ENCODE results near the gene SEMA4B. TPM values are rescaled to one million over a fixed set of nuclear protein-coding genes. Genes with fewer than 3 reads are reported as not detected.

Gene SEMA4B
- total and polyA plus RNA-seq, 10 donors = 16.4 to 90.0 (median 74.0) TPM

- peaks cover 31 to 65% (median 49%) of the 10 kb centered on the region in 6 donors for H3K4me1 ChIP-seq
- no peak for DNase-seq
- H3K4me3 ChIP-seq = no peak overlapping the region
- WGBS, 5 donors = 93 to 97% (median 96%) methylated on average over 14 to 15 of the region's 15 CpGs
- TF ChIP-seq CTCF (IDR thresholded peaks at IDR 0.05 in 8 of 11, conservative IDR thresholded peaks at IDR 0.05 in 3 of 11) (no peak), POLR2AphosphoS5 (IDR thresholded peaks at IDR 0.05) (peak in 2 of 3 donors; percentile 32 to 68), POLR2A (IDR thresholded peaks at IDR 0.05) (no peak)
- H3K36me3 ChIP-seq = peaks cover 9 to 79% (median 67%) of the 10 kb centered on the region in 6 donors
- H3K27ac ChIP-seq = peak overlapping the region in 4 of 8 donors; percentile 0 to 93 (median 24)
- intact Hi-C loops (cut with DNase I; ENCODE audit: low total_unique reads) = no loop called here
- H3K9me3 ChIP-seq = no peaks in the 10 kb centered on the region
- H3K27me3 ChIP-seq (replicated peaks in 1 of 7) = no peaks in the 10 kb centered on the region
Measured at GRCh38 chr15:90228960-90229359, 27.8 kb downstream of the SEMA4B start.

- no peaks in the 10 kb centered on the region for H3K9me3 ChIP-seq
- TF ChIP-seq POLR2AphosphoS5 (IDR thresholded peaks at IDR 0.05) (peak; percentile 56 to 81 (median 66)), CTCF (IDR thresholded peaks at IDR 0.05 in 8 of 11, conservative IDR thresholded peaks at IDR 0.05 in 3 of 11) (no peak)
- intact Hi-C loops (cut with DNase I; ENCODE audit: low total_unique reads) = no loop called here
- H3K36me3 ChIP-seq = peaks cover 9 to 68% (median 56%) of the 10 kb centered on the region in 6 donors
- peak overlapping the region in 1 of 8 donors; percentile 99 for H3K4me3 ChIP-seq
- no peaks in the 10 kb centered on the region for H3K27me3 ChIP-seq (replicated peaks in 1 of 7)
- H3K4me1 ChIP-seq = peaks cover 32 to 63% (median 52%) of the 10 kb centered on the region in 6 donors
- WGBS, 5 donors = 61 to 85% (median 74%) methylated on average over 7 to 12 of the region's 12 CpGs
- H3K27ac ChIP-seq = peak overlapping the region; percentile 74 to 99 (median 94)
- DNase-seq = no peak
Measured at GRCh38 chr15:90230071-90230494, 29.0 kb downstream of the SEMA4B start.

DNA sequence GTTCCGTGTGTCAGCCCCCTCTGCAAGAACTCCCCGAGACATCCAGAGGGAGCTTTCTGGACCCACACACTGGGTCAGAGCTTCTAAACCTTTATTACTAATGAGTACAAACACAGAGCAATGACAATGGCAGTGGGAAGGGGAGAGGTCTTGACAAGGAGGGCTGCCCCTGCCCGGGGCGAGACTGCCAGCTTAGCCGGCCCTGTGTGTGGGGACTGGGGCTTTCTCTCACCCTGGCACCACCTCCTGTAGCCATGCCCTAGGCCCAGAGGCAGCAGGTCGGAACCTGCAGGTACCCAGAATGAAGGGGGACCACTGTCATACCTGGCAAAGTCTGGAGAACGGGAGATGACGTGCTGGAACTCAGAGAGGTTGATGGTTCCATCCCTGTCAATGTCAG is 29.5 kb downstream of the SEMA4B start:
- WGBS, 5 donors = 78 to 90% (median 83%) methylated on average over 8 of the region's 8 CpGs
- Histone ChIP-seq H3K4me1 (peaks cover 32 to 65% (median 52%) of the 10 kb centered on the region in 6 donors), H3K27ac (peak overlapping the region; percentile 74 to 99 (median 94)), H3K36me3 (peaks cover 7 to 64% (median 51%) of the 10 kb centered on the region in 6 donors), H3K27me3 (replicated peaks in 1 of 7) (no peaks in the 10 kb centered on the region), H3K4me3 (peak overlapping the region in 1 of 8 donors; percentile 99), H3K9me3 (no peaks in the 10 kb centered on the region)
- no peak for TF ChIP-seq POLR2AphosphoS5 (IDR thresholded peaks at IDR 0.05)
- TF ChIP-seq CTCF (IDR thresholded peaks at IDR 0.05 in 8 of 11, conservative IDR thresholded peaks at IDR 0.05 in 3 of 11) = no peak
- TF ChIP-seq POLR2A (IDR thresholded peaks at IDR 0.05) = no peak
- DNase-seq = peak; percentile 83
- intact Hi-C loops (cut with DNase I; ENCODE audit: low total_unique reads) = no loop called here

DNA sequence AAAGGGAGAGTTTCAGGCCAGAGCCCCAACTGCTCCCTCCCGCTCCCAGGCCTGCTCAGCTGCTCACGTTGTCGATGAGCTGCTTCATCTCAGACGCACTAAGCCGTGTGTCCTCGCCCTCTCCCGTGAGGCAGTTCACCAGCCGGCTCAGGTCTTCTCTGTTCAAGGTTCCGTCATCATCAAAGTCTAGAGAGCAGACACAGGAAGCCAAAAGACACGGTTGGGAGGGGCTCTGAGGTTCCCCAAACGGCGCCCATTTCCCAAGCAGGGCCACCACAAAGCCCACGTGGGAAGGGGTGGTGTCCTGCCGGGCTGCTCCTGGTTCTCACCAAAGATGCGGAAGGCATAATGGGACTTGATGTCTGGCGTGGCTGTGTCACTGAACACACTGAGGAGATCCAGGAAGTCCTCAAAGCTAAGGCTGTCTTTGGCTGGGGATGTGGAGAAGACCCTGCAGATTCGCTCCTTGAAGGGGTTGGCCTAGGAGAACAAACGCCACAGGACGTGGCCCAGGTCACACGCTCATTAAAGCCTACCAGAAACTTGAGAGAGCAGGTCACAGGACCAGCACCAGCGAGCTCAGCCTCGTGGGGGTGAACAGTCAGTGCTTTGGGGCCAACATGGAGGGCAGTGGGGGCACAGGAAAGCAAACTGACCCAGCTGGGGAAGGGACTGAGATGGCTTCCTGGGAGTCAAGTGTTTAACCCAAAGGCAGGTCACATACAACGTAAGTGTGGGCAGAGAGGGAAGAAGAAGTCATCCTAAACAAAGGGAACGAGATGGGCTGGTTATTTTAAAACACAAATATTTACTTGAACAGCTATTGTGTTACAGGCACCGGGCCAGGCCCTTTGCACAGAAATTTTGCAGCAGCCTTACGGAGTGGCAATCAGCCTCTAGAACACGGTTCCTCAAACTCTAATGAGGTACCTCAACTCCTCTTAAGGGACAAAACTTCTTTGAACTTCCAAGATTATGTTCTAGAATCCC is 30.2 kb downstream of the SEMA4B start:
- Histone ChIP-seq H3K9me3 (no peaks in the 10 kb centered on the region), H3K36me3 (peaks cover 7 to 64% (median 49%) of the 10 kb centered on the region in 6 donors), H3K4me1 (peaks cover 32 to 69% (median 52%) of the 10 kb centered on the region in 6 donors), H3K27me3 (replicated peaks in 1 of 7) (no peaks in the 10 kb centered on the region), H3K4me3 (peak overlapping the region in 4 of 8 donors; percentile 0 to 99 (median 98)), H3K27ac (peak overlapping the region; percentile 74 to 99 (median 94))
- intact Hi-C loops (cut with DNase I; ENCODE audit: low total_unique reads) = no loop called here
- 33 to 47% (median 35%) methylated on average over 27 of the region's 27 CpGs for WGBS, 5 donors
- TF ChIP-seq CTCF (IDR thresholded peaks at IDR 0.05 in 8 of 11, conservative IDR thresholded peaks at IDR 0.05 in 3 of 11) (no peak), POLR2A (IDR thresholded peaks at IDR 0.05) (peak in 1 of 3 donors; percentile 14), POLR2AphosphoS5 (IDR thresholded peaks at IDR 0.05) (peak; percentile 70 to 78 (median 78))
- DNase-seq = peak; percentile 91
